ENCODE data around the gene GDI2. TPM values are rescaled to one million over a fixed set of nuclear protein-coding genes. Genes with fewer than 3 reads are reported as not detected.

GDI2 gene
- total RNA-seq, 1 donor from 2014 or later: 93.2 TPM

DNA sequence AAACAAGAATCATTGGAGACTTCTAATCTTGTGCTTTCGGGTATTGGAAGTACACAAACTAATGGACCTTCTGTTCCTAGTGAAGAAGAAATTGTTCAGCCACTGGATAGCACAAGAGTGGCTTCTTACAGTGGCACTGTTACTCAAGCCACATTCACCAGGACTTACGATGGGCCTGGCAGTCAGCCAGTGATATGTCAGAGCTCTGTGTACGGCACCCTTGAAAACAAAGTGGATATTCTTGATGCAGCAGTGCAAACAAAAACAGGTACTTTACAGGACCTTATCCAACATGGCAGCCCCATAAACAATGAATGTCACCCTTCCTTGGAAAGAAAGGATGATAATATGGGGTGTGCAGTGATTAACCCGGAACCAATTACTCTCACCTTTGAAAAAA, 67.0 kb downstream of the GDI2 start:
- TF ChIP-seq, protein P1, sequence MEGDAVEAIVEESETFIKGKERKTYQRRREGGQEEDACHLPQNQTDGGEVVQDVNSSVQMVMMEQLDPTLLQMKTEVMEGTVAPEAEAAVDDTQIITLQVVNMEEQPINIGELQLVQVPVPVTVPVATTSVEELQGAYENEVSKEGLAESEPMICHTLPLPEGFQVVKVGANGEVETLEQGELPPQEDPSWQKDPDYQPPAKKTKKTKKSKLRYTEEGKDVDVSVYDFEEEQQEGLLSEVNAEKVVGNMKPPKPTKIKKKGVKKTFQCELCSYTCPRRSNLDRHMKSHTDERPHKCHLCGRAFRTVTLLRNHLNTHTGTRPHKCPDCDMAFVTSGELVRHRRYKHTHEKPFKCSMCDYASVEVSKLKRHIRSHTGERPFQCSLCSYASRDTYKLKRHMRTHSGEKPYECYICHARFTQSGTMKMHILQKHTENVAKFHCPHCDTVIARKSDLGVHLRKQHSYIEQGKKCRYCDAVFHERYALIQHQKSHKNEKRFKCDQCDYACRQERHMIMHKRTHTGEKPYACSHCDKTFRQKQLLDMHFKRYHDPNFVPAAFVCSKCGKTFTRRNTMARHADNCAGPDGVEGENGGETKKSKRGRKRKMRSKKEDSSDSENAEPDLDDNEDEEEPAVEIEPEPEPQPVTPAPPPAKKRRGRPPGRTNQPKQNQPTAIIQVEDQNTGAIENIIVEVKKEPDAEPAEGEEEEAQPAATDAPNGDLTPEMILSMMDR (IDR thresholded peaks at IDR 0.05; ENCODE audit: borderline replicate concordance): no peak
- DNase-seq: peak; percentile 41
- Histone ChIP-seq H3K27me3 (ENCODE audit: low read depth) (no peaks in the 10 kb centered on the region), H3K9me3 (replicated peaks) (no peaks in the 10 kb centered on the region), H3K36me3 (peaks cover 66% of the 10 kb centered on the region), H3K4me3 (no peak overlapping the region), H3K4me1 (peaks cover 6% of the 10 kb centered on the region), H3K27ac (replicated peaks) (no peak overlapping the region)
- intact Hi-C loops (cut with micrococcal nuclease): no loop called here

DNA sequence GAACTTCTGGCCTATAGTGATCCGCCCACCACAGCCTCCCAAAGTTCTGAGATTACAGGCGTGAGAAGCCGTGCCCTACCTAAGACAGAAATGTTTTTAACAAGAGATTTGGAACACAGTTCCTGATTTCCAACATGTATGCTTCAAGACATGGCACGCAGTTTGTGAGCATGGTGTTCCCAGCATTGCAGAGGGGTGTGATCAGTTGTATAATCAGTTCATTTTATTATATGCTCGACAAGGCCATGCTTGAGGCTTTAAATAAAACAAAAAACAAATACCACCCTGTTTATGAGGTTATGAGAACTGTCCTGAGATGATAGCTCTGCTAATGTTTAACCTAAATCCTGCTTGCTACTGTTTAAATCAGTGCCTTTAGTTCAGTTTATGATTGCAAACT, 68.4 kb downstream of the GDI2 start:
- intact Hi-C loops (cut with micrococcal nuclease): no loop called here
- Histone ChIP-seq H3K4me1 (peaks cover 6% of the 10 kb centered on the region), H3K27ac (replicated peaks) (no peak overlapping the region), H3K36me3 (peaks cover 73% of the 10 kb centered on the region), H3K27me3 (ENCODE audit: low read depth) (no peaks in the 10 kb centered on the region), H3K4me3 (no peak overlapping the region), H3K9me3 (replicated peaks) (no peaks in the 10 kb centered on the region)
- no peak for DNase-seq
- TF ChIP-seq, protein P1 (IDR thresholded peaks at IDR 0.05; ENCODE audit: borderline replicate concordance): no peak

DNA sequence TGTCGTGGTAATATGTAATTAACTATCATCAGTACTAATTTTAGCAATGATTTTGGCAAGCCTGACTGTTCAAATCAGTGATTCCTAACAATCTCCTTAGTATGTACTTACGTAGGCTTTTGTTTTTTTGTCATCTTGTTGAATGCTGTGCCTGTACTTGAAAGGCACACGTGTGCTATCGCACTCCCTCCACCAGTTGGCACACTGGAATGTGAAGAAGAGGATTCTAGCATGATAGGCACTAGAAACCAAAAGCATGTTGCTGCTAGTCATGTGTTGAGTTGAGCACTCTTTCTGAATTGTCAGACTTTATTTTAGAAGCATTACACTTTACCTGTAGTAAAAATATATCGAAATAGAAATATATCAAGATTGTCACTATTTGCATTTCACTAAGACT, 69.5 kb downstream of the GDI2 start:
- H3K36me3 ChIP-seq: peaks cover 73% of the 10 kb centered on the region
- no peaks in the 10 kb centered on the region for H3K9me3 ChIP-seq (replicated peaks)
- intact Hi-C loops (cut with micrococcal nuclease): no loop called here
- no peak overlapping the region for H3K27ac ChIP-seq (replicated peaks)
- no peak overlapping the region for H3K4me3 ChIP-seq
- no peaks in the 10 kb centered on the region for H3K27me3 ChIP-seq (ENCODE audit: low read depth)
- TF ChIP-seq, protein P1 (IDR thresholded peaks at IDR 0.05; ENCODE audit: borderline replicate concordance): peak; percentile 10
- no peak for DNase-seq
- peaks cover 6% of the 10 kb centered on the region for H3K4me1 ChIP-seq

DNA sequence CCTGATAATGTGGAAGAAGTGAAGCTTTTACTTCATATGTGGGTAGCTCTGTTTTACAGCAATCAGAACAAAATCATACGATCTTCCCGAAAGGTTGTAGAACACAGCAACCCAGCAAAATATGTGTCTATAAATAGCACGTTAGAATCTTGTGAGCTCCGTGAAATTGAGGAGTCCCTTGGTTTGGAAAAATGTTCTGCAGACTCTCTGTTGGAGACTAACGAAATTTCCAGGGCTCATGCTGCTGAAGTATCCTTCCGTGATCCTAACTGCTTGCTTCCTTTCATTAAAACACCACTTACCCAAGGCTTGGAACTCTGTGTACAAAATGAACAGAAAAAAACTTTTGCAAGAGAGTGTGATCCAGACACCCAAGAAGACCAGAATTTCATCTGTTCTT, 71.1 kb downstream of the GDI2 start:
- no peak overlapping the region for H3K4me3 ChIP-seq
- H3K27me3 ChIP-seq (ENCODE audit: low read depth): no peaks in the 10 kb centered on the region
- peaks cover 6% of the 10 kb centered on the region for H3K4me1 ChIP-seq
- TF ChIP-seq, protein P1 (IDR thresholded peaks at IDR 0.05; ENCODE audit: borderline replicate concordance): no peak
- peaks cover 64% of the 10 kb centered on the region for H3K36me3 ChIP-seq
- H3K9me3 ChIP-seq (replicated peaks): no peaks in the 10 kb centered on the region
- intact Hi-C loops (cut with micrococcal nuclease): no loop called here
- H3K27ac ChIP-seq (replicated peaks): no peak overlapping the region
- no peak for DNase-seq

DNA sequence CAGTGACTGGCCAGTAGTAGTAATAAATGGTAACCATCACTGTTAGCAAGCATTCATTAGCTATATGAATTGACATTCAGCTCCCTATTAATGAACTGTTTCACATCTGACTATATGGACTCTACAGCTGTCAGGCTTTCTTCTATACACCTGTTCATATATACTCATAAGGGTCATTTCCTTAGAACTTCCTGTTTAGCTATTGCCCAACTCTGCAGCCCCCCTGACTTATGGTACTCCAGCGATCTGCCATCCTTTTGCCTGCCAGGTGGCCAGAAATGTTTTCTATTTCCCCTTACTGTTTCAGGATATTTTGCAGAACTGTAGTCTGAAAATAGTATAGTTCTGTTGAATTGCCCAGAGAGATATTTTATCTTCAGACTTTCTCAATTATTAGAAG, 72.0 kb downstream of the GDI2 start:
- no peaks in the 10 kb centered on the region for H3K9me3 ChIP-seq (replicated peaks)
- no peak overlapping the region for H3K27ac ChIP-seq (replicated peaks)
- no peaks in the 10 kb centered on the region for H3K27me3 ChIP-seq (ENCODE audit: low read depth)
- no peak overlapping the region for H3K4me3 ChIP-seq
- peaks cover 64% of the 10 kb centered on the region for H3K36me3 ChIP-seq
- intact Hi-C loops (cut with micrococcal nuclease): no loop called here
- no peak for DNase-seq
- TF ChIP-seq, protein P1 (IDR thresholded peaks at IDR 0.05; ENCODE audit: borderline replicate concordance): no peak
- peaks cover 6% of the 10 kb centered on the region for H3K4me1 ChIP-seq

DNA sequence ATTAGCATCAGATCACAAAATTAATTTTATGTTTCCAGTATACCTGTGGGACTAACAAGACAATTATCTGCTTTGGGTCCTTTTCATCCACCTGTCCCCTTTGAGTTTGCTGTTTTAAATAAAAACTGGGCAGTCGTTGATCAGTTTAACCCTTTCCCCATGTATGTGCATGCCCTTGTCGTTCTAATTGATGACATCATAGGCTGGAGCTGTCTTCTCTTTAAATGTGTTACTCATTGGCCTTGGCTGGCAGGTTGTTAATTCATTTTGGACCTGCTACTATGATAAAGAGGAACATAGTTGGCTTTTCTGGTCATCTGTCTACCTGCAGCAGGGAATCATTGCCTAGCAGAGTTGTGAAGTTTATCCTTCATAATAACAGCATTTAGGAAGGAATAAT, 74.8 kb downstream of the GDI2 start:
- H3K36me3 ChIP-seq: peaks cover 65% of the 10 kb centered on the region
- intact Hi-C loops (cut with micrococcal nuclease): no loop called here

More for the DNA sequence above, 74.8 kb downstream of the GDI2 start:
- Histone ChIP-seq H3K4me3 (no peak overlapping the region), H3K27ac (replicated peaks) (no peak overlapping the region), H3K9me3 (replicated peaks) (no peaks in the 10 kb centered on the region), H3K27me3 (ENCODE audit: low read depth) (no peaks in the 10 kb centered on the region), H3K4me1 (peaks cover under 1% of the 10 kb centered on the region)
- no peak for DNase-seq
- TF ChIP-seq, protein P1 (IDR thresholded peaks at IDR 0.05; ENCODE audit: borderline replicate concordance): no peak
